ENCODE measurements around the gene BCL2L1.
"Not testable (repeated sequence)": the region's sequence is repeated elsewhere in the genome, so short reads cannot be mapped to it uniquely, and the experiment has no call there.

The BCL2L1 gene

DNA sequence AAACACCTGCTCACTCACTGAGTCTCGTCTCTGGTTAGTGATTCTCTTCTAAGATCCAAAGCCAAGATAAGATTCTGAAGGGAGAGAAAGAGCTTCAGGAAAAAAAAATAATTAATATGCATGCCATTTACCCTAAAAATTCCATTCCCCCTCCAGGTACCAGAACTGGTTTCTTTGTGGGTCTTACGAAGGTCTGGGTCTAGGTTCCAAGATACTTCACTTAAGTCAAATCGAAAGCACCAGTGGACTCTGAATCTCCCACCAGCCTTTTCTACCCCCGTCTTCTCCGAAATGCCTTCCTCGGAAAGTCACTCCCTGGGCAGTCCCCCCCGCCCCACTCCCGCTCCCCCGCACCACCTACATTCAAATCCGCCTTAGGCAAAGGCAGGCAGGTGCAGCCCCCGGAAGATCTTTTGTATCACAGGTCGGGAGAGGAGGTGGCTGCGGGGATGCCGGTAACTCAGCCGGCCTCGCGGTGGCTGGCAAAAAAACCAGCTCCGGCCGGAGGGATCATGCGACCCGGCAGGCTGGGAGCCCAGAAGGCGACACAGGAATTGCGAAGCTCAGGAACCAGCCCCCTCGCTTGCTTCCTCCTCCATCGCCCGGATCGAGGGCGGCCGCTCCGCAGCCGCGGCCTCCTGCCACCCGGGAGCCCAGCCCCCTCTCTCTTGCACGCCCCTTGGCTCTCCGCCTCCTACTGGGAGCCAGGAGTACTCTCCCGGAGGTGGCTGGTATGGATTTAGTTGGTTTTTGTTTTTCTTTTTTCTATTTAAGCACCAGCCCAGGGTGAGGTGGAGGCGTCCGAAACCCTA, at the start of gene BCL2L1:
Gene BCL2L1, minus strand, starts transcription at position 612 of the 812 bp plus-strand sequence. CDS start 650 bp downstream, outside the sequence.
- DNase-seq, result peak; percentile 62 to 73

DNA sequence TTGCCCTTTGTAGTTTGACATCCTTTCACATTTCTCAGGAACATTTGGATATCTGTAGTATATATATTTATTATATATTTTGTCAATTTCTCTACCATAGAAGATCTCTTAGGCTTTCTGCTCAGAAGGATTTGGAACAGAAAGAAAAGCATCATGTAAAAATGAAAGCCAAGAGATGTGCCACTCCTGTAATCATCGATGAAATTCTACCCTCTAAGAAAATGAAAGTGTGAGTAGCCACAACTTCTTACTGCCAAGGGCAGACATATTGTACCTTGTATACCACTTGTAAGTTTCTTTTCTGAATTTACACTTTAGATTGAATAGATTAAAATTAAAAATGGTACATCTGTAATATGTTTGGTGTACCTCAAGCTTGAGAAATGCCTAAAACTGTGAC, 47.6 kb upstream of the BCL2L1 start:
- no peak for DNase-seq

- DNase-seq, result no peak
Observed at GRCh38 chr20:31769681-31770080, 47.0 kb upstream of the BCL2L1 start.

DNA sequence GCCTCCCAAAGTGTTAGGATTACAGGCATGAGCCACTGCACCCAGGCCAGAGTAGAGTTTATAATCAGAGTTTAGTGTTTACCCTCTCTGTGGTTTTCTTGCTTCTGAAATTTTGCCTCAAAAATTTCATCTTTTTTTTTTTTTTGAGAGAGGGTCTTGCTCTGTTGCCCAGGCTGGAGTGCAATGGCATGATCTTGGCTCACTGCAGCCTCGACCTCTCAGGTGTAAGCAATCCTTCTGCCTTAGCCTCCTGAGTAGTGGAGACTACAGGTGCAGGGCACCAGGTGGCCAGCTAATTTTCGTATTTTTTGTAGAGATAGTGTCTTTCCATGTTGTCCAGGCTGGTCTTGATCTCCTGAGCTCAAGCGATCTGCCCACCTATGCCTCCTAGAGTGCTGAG, 45.1 kb upstream of the BCL2L1 start:
- no peak for DNase-seq

GRCh38 chr20:31764641-31765305, 42.1 kb upstream of the BCL2L1 start:
- no peak for DNase-seq

- no peak for DNase-seq
Observed at GRCh38 chr20:31760519-31761240, 38.0 kb upstream of the BCL2L1 start.

DNA sequence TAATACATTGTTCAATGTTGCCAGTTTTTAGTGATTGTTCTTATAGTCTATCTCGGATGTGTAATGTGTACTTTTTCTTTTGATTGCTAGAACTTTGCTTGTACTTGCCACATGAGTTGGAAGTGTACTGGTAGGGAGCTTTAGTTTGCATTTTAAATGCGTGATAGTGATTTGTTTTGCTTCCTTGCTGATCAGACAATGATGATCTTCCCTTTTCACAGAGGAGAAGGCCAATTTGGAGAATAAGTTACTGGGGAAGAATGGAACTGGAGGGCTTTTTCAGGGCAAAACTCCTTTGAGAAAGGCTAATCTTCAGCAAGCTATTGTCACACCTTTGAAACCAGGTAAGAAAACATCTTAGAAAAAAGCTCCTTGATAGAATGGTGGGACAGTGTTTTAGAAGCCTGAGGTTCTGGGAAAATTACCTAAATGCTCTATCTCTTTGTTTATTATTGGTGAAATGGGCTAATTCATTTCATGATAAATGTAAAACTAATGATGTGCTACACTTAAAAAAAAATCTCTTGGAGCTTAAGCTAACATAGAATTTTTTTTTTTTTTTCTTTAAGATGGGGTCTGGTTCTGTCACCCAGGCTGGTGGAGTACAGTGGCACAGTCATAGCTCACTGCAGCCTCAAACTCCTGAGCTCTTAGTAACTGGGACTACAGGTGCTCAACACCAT, 37.3 kb upstream of the BCL2L1 start:
- DNase-seq, result no peak

- DNase-seq, result no peak
Observed at GRCh38 chr20:31758991-31759390, 36.3 kb upstream of the BCL2L1 start.

DNA sequence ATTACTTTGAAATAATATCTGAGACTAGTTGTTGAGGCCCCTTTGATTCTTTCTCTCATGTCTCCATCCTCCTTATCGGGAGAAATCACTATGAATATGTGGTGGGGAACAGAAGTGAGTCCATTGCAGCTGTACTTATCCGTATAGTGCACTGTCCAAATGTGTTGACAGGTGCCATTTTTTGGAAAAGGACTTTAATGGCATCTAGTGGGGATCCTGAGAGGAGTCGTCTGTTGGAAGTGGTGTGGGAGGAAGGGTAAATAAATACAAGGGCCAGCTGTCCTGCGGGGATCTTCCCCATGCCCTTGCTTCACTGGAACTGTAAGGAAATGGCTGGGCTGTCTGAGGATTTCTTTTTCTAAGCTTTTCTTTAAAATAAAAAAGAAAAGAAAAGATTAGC, 35.9 kb upstream of the BCL2L1 start:
- DNase-seq, result peak; percentile 3 to 9

- DNase-seq, result no peak
Observed at GRCh38 chr20:31757254-31757653, 34.6 kb upstream of the BCL2L1 start.

DNA sequence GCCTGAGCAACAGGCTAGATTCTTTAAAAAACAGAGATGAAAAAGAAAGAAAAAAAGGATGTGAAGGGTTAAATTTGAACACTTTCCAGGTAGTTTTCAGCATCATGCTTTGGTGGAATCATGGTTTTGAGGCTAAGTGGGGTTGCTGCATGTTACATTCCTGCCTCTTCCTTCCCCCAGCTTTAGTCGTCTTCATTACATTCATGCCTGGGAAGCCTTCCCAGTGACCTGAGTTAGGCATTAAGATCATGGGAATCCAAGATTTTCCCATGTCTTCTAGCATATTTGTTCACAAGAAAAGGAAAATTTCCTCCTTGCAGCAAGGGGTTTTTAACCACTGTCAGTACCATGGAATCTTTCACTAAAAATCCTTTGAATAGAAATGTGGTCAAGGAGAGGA, 28.5 kb upstream of the BCL2L1 start:
- DNase-seq, result no peak

DNA sequence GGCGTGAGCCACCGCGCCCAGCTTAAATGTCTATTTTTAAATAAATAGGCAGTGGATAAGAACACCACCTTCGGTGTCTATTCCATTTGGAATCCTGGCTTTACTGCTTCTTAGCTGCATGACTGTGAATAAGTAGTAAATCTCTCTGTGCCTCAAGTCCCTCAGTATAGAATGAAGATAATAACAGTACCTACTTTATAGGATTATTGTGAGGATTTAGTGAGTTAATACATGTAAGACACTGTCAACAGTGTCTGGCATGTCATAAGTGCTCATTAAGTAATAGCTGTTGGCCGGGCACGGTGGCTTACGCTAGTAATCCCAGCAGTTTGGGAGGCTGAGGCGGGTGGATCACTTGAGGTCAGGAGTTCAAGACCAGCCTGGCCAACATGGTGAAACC, 26.6 kb upstream of the BCL2L1 start:
- DNase-seq, result no peak

DNA sequence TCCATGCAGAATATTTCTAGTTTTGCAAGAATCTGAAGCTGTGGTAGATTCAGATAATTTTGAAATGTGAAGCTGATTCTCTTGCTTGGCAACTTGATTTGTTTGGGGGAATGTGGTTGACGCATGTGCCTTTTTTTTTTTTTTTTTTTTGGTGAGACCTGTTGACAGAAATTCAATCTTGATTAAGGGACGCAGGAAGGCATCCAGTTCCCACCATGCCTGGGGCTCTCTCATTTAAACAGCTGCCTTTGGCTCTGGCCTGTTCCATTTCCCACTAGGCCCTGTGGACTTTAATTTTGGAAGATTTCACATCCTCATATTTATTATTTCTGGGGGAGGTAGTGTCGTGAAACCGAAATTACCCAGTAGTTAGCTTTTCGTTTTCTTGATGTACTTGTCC, 25.0 kb upstream of the BCL2L1 start:
- DNase-seq, result no peak

DNA sequence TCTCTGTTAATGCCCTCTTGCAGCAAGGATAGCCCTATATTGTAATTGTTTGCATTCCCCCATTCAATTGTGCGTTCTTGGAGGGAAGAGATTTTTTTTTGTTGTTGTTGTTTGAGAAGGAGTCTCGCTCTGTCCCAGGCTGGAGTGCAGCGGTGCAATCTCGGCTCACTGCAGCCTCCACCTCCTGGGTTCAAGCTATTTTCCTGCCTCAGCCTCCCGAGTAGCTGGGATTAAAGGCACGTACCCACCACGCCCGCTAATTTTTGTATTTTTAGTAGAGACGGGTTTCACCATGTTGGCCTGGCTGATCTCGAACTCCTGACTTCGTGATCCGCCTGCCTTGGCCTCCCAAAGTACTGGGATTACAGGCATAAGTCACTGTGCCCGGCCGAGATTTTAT, 24.4 kb upstream of the BCL2L1 start:
- not testable (repeated sequence) for DNase-seq

- DNase-seq, result no peak
Observed at GRCh38 chr20:31746068-31746878, 23.6 kb upstream of the BCL2L1 start.

DNA sequence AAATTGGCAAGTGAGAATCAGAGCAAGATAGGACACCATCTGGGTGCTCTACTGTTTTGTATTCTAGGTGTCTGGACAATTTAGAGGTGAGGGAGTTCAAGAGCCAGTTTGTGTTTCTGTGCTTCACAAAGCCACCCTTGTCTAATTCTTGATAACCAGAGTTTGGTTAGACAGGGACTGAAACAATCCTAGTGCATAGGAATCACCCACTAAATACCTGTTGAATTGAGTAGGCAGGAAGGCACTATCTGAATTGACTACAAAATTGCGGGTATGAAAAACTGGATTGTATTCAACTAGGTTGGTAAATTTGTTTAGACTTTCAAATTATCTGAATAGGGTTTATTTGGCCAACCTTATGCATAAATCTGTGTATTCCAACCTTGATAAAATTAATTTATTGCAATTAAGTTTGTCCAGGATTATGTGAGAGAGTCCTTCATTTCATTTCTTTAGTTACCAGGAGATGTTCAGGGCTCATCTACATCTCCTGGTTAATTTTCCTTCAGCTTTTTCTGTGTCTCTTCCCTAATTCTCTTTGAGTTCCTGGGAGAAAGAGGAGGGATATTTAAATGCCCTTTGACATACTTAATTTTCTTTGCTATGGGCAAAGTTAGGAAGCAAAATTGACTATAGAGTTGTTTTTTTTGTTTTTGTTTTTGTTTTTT, 18.1 kb upstream of the BCL2L1 start:
- DNase-seq, result no peak

DNA sequence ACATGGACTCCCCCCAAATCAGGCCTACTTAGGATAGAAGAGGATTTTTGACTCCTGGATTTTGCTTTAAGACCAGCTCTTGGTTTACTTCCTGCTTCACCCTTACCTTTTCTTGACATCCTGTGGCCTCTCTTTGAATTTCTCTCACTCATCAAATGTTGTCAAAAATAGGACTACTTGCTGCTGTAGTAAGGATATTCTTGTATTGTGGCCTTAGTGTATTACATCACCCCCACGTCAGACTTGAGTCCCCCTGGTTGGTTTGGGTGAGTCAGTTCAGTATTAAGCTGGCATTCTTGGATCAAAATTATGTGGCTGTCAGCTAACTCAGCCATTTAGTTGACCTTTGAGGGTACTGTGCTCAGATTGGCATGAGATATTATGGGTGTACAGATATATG, 17.5 kb upstream of the BCL2L1 start:
- DNase-seq, result no peak

- DNase-seq, result no peak
Observed at GRCh38 chr20:31739550-31739977, 16.9 kb upstream of the BCL2L1 start.

DNA sequence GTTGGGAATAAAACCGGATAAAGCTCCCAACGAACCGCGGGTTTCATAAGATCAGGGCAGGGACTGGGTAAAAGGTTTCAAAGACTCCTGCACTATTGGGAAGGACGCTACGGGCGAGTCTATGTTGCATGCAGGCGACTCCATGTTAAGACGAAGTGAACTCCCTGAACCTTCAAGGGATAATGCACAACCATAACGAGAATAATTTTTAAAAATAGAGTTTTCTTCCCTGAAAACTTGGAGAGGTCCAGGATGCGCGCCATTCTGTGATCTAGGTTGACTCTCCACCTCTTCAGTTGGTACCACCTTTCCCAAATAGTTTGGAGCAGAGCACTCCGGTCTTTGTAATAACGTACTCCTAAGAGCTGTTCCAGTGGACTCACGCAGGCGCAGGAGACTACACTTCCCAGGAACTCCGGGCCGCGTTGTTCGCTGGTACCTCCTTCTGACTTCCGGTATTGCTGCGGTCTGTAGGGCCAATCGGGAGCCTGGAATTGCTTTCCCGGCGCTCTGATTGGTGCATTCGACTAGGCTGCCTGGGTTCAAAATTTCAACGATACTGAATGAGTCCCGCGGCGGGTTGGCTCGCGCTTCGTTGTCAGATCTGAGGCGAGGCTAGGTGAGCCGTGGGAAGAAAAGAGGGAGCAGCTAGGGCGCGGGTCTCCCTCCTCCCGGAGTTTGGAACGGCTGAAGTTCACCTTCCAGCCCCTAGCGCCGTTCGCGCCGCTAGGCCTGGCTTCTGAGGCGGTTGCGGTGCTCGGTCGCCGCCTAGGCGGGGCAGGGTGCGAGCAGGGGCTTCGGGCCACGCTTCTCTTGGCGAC, 16.3 kb upstream of the BCL2L1 start, which contains the start of gene TPX2:
Gene TPX2, plus strand, starts transcription at position 562 of the 821 bp plus-strand sequence. CDS start 18,187 bp downstream, outside the sequence.
- peak; percentile 97 to 98 for DNase-seq

- DNase-seq, result no peak
Observed at GRCh38 chr20:31731321-31731717, 8.7 kb upstream of the BCL2L1 start.

Data from SHP77 (cell line).